Heart left ventricle (tissue), 16 donors: ENCODE results near the gene CDH23. TPM values are rescaled to one million over a fixed set of nuclear protein-coding genes. Genes with fewer than 3 reads are reported as not detected.
A peak's percentile ranks its signal among the peaks of the same experiment; 100 is the strongest.

ENCODE experiments used
- ATAC-seq, 4 donors: fragments of 200-7000 bp; cut with Tn5 transposase; one replicate each; pipeline ENCODE4 v1.9.1; 2020 to 2022; ENCODE audit warnings: moderate library complexity in 4 of 4, mild to moderate bottlenecking in 3 of 4, moderate number of reproducible peaks in 1 of 4
- DNase-seq, 5 donors: peaks; one replicate each; pipeline ENCODE4 v3.0.0-alpha.2; 2020
- H3K27ac ChIP-seq, 12 donors: fragments of 200-600 bp; sonication (generic) in 4 of 12; one replicate each; pipeline versions ENCODE4 v1.5.0 to v1.8.0; 2016 to 2022; ENCODE audit warnings: mild to moderate bottlenecking in 2 of 12
- H3K27me3 ChIP-seq, 9 donors: fragments of 200-600 bp; sonication (generic) in 2 of 9; one replicate each; pipeline versions ENCODE4 v1.5.1 to v1.8.0; 2016 to 2022; ENCODE audit warnings: mild to moderate bottlenecking in 3 of 9
- H3K36me3 ChIP-seq, 9 donors: fragments of 200-600 bp; sonication (generic) in 2 of 9; one replicate each; pipeline versions ENCODE4 v1.5.0 to v1.8.0; 2018 to 2022; ENCODE audit warnings: mild to moderate bottlenecking in 2 of 9
- H3K4me1 ChIP-seq, 12 donors: fragments of 200-600 bp; sonication (generic) in 4 of 12; one replicate each; pipeline versions ENCODE4 v1.5.0 to v1.8.0; 2016 to 2022; ENCODE audit warnings: mild to moderate bottlenecking in 3 of 12
- H3K4me3 ChIP-seq, 12 donors: fragments of 200-600 bp; sonication (generic) in 4 of 12; one replicate each; pipeline versions ENCODE4 v1.5.0 to v1.8.0; 2017 to 2022; ENCODE audit warnings: mild to moderate bottlenecking in 9 of 12, moderate library complexity in 4 of 12
- H3K9me3 ChIP-seq, 12 donors: fragments of 200-600 bp; sonication (generic) in 4 of 12; one replicate each; pipeline versions ENCODE4 v1.5.0 to v1.8.0; 2016 to 2022; ENCODE audit warnings: mild to moderate bottlenecking in 1 of 12
- POLR2A ChIP-seq, 2 donors: fragments of 450-650 bp; IDR thresholded peaks; one replicate each; pipeline ENCODE4 v1.6.1; 2017; ENCODE audit warnings: antibody characterized with exemption in 2 of 2, mild to moderate bottlenecking in 2 of 2, moderate library complexity in 2 of 2
- WGBS, 4 donors: extraction: QIAGEN DNeasy Blood & Tissue Kit in 2 of 4; methylation state at CpG; one replicate each; pipeline versions ENCODE4 v1.1.5 to v1.1.7; 2013 to 2018; 5-methylcytosine and 5-hydroxymethylcytosine counted together
- intact Hi-C, 10 donors: fragments of 100-400 bp; cut with DNase I; formaldehyde crosslinking; loops; one replicate each; pipeline versions ENCODE4 v1.11.1 to v1.14.2; 2022
- polyA plus RNA-seq, 2 donors: library from polyadenylated mRNA; stranded (reverse); fragments of 200-250 nt; gene quantifications; one replicate each; pipeline ENCODE4 v1.2.3, GENCODE V29; 2013
- total RNA-seq, 9 donors: library from RNA; depleted of rRNA in 2 of 9; stranded (reverse); fragments of >200 nt in 2 of 9; fragmentation: NEBNext Ultra II Directional in 3 of 9; extraction: Animal tissue kit (Norgen Biotek cat#: 25700) in 3 of 9; gene quantifications; one replicate each; pipeline versions ENCODE4 v1.1.0 to v1.2.4, GENCODE V29; 2016 to 2023
- TF ChIP-seq, protein P1 (sequence below), 12 donors: fragments of 200-600 bp; sonication (generic) in 4 of 12; IDR thresholded peaks; one replicate each; pipeline versions ENCODE4 v1.5.0 to v1.8.0; 2018 to 2022; ENCODE audit warnings: antibody characterized with exemption in 12 of 12, mild to moderate bottlenecking in 5 of 12
- donor health status: ischemic (EF 13 %, LVEDD 7.1; RV severe dilation, severe dysfunction).
- donor health status: healthy with polysubstance abuse.
- donor health status: DM: no; HTN: yes; CAD: no.
- donor health status: DM: no; HTN: no; CAD: no.
- donor health status: ischemic (EF 25% LVEDD 6.9; RV normal size, moderate dysfunction).
- donor health status: ischemic (EF 25% LVEDD 5.7; RV mildly dilated, moderate dysfunction).
- donor health status: healthy.
- donor health status: DM: yes; HTN: yes; CAD: no.
- donor health status: ischemic (EF 35%, LVEDD 5.7; RV mildly dilated, moderate dysfunction).
- donor health status: nonischemic (EF 11% LVEDD 7.7; RV severe dilation, severe dysfunction).
- donor health status: DM: yes; HTN: yes; CAD: no.
- donor health status: PGD.
- donor health status: ischemic (EF 29% LVEDD 5.4; RV normal size, mild dysfunction).
- donor health status: nonischemic (EF 23%, LVEDD 6.1; RV moderate dilation, normal function).

Gene CDH23
- total and polyA plus RNA-seq, 11 donors = 1.2 to 8.6 (median 3.9) TPM

DNA sequence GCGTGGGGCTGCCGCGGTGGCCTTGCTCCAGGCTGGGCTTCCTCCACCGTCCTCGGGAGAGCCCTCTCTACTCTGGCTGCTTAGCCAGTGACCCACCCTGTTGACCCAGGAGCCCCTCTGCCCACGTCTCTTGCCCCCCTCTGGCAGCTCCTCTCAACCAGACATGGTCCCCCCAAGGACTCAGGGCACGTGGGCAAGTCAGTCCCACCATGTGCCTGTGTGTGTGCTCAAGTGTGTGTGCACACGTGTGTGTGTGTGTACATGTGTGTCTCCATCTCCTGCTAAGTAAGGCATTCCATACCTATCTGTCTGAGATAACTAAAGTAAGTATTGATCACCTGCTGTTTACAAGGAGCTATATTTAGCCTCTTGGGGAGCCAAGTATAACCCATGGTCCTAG lies 221.9 kb downstream of the CDH23 start:
- ATAC-seq (no peak), DNase-seq (no peak)
- 77 to 79% (median 78%) methylated on average over 8 of the region's 8 CpGs for WGBS, 4 donors
- H3K9me3 ChIP-seq = no peaks in the 10 kb centered on the region
- no peaks in the 10 kb centered on the region for H3K36me3 ChIP-seq
- H3K27ac ChIP-seq = no peak overlapping the region
- no peak overlapping the region for H3K4me3 ChIP-seq
- peaks cover 0 to 47% (median 25%) of the 10 kb centered on the region in 12 donors for H3K4me1 ChIP-seq
- intact Hi-C loops = loop anchor here in 1 of 10 donors (10.0 kb wide), 1 partner anchor 86 kb away; no protein-coding TSS in a partner anchor
- H3K27me3 ChIP-seq = no peaks in the 10 kb centered on the region
- TF ChIP-seq, protein P1, sequence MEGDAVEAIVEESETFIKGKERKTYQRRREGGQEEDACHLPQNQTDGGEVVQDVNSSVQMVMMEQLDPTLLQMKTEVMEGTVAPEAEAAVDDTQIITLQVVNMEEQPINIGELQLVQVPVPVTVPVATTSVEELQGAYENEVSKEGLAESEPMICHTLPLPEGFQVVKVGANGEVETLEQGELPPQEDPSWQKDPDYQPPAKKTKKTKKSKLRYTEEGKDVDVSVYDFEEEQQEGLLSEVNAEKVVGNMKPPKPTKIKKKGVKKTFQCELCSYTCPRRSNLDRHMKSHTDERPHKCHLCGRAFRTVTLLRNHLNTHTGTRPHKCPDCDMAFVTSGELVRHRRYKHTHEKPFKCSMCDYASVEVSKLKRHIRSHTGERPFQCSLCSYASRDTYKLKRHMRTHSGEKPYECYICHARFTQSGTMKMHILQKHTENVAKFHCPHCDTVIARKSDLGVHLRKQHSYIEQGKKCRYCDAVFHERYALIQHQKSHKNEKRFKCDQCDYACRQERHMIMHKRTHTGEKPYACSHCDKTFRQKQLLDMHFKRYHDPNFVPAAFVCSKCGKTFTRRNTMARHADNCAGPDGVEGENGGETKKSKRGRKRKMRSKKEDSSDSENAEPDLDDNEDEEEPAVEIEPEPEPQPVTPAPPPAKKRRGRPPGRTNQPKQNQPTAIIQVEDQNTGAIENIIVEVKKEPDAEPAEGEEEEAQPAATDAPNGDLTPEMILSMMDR (IDR thresholded peaks at IDR 0.05) = no peak
- TF ChIP-seq POLR2A (IDR thresholded peaks at IDR 0.05) = no peak

DNA sequence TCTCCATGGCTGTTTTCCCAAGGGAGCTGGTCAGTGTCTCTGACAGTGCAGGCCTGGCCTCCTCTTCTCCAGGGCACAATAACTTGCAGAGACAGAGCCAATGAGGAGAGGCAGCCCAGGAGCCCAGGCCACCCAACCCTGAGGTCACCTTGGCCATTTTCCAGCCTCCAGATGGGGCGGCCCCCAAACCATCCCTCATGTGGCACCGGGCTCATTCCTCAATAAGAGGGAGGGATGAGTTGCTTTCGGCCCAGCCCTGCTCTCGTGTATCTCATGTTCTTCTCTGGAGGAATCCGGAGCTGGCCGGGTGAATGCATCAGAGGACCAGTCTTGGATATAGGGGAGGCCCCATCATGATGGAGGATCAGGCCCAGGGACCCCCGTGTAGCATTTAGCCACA lies 223.9 kb downstream of the CDH23 start:
- DNase-seq = no peak
- TF ChIP-seq, protein P1 (IDR thresholded peaks at IDR 0.05) = no peak
- TF ChIP-seq POLR2A (IDR thresholded peaks at IDR 0.05) = no peak

DNA sequence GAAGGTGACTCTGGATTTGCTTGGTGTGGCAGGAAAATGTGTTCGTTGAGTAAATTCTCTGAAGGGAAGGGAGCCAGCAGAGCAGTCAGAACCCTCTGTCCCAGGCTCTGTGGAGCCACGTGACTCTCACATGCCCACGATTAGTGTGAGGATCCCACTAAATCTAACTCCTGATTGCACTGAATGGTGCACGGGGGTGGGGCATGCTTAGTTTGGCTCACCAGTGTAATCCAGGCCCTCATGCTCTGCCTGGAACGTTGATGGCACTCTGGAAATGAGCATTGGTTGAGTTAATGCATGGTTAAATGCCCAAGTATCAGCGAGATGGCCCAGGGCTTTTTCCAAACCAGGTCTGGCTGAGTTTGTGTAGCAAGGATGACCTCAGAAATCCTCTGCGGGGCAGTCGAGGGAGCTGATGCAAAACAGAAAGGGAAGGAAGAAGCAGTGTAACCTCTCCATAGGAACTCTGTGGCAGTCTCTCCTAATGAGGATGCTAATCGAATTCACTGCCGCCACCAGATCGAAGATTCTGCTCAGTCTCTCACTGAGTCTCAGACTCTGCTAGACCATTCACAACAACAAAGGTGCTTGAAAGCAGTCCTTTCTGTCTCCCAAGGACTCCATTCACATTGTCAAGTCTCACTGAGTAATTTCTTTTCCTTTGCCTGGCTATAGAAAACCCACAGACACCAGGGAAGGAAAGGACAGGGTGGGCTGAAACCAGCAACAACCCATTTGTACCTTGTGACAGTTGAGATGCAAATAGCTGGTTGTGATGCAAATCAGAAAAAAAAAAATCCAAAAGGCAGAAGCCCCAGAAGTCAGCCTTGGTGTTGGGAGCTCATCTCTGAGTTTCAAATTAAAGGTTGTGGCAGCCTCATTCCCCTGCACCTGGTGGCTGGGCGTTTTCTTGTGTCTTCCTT lies 224.8 kb downstream of the CDH23 start:
- H3K4me1 ChIP-seq = peaks cover 0 to 34% (median 18%) of the 10 kb centered on the region in 12 donors
- H3K4me3 ChIP-seq = no peak overlapping the region
- H3K27ac ChIP-seq = peak overlapping the region in 1 of 12 donors; percentile 8
- no peaks in the 10 kb centered on the region for H3K9me3 ChIP-seq
- no peaks in the 10 kb centered on the region for H3K27me3 ChIP-seq
- ATAC-seq = peak; percentile 33 to 42 (median 38)
- intact Hi-C loops = no loop called here
- H3K36me3 ChIP-seq = no peaks in the 10 kb centered on the region
- TF ChIP-seq, protein P1 (IDR thresholded peaks at IDR 0.05) = no peak
- TF ChIP-seq POLR2A (IDR thresholded peaks at IDR 0.05) = no peak
- WGBS, 4 donors = 52 to 65% (median 65%) methylated on average over 12 of the region's 12 CpGs
- DNase-seq = no peak

More for the DNA sequence above, 223.9 kb downstream of the CDH23 start:
- no peak for ATAC-seq
- H3K4me3 ChIP-seq = no peak overlapping the region
- H3K36me3 ChIP-seq = no peaks in the 10 kb centered on the region
- whole genome bisulfite sequencing, 4 donors = 84 to 94% (median 89%) methylated on average over 7 of the region's 7 CpGs
- H3K27me3 ChIP-seq = no peaks in the 10 kb centered on the region
- no peaks in the 10 kb centered on the region for H3K9me3 ChIP-seq
- intact Hi-C loops = no loop called here
- peaks cover 0 to 34% (median 18%) of the 10 kb centered on the region in 12 donors for H3K4me1 ChIP-seq
- H3K27ac ChIP-seq = peak overlapping the region in 1 of 12 donors; percentile 24

DNA sequence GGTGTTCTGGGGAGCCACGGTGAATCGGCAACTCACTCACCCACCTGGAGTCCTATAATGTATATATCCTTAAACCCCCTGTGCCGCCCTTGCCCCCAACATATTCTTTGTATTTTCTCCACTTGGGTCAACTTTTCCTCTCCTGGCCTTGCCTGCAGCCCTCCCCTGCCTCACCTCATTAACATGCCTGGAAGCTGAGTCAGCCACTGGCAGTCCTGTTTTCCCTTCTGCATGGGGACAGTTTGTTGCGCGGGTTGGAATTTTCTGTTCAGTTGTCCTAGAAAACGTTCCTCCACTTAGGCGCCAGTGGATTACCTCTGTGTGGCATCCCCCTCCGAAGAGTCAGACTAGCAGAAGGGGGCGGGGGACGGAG lies 225.4 kb downstream of the CDH23 start:
- TF ChIP-seq, protein P1 (IDR thresholded peaks at IDR 0.05) = no peak
- no peak for TF ChIP-seq POLR2A (IDR thresholded peaks at IDR 0.05)
- Histone ChIP-seq H3K9me3 (no peaks in the 10 kb centered on the region), H3K27ac (peak overlapping the region in 2 of 12 donors; percentile 8 to 9), H3K27me3 (no peaks in the 10 kb centered on the region), H3K4me3 (no peak overlapping the region), H3K4me1 (peaks cover 0 to 34% (median 18%) of the 10 kb centered on the region in 12 donors), H3K36me3 (no peaks in the 10 kb centered on the region)
- 55 to 73% (median 63%) methylated on average over 10 of the region's 10 CpGs for WGBS, 4 donors
- DNase-seq (peak in 2 of 5 donors; percentile 42 to 60), ATAC-seq (peak in 3 of 4 donors; percentile 33 to 72 (median 63))
- intact Hi-C loops = no loop called here
